A673 (cell line): ENCODE measurements around the gene GRIN2A. TPM values are rescaled to one million over a fixed set of nuclear protein-coding genes. Genes with fewer than 3 reads are reported as not detected.

ENCODE experiments used
- BruUV-seq: library from RNA; stranded (reverse); fragments of 400-500 nt; replicated peaks from 2 replicates; lab custom pipeline; 2021; lab: Mats Ljungman, UMichigan
- CTCF ChIA-PET: fragments of 300-600 bp; sonication (Branson Sonifier 250); formaldehyde crosslinking; loops from one replicate; lab custom pipeline; 2022; ENCODE audit warnings: antibody characterized with exemption; lab: Charles Lee
- POLR2A ChIA-PET: fragments of 300-600 bp; sonication (Branson Sonifier 250); formaldehyde crosslinking; loops from one replicate; lab custom pipeline; 2022; ENCODE audit warnings: antibody characterized with exemption; ENCODE audit not compliant: low non-redundant PET; lab: Charles Lee
- DNase-seq: peaks from one replicate; pipeline ENCODE4 v3.0.0-alpha.2; 2015; ENCODE audit warnings: low spot score
- H3K27ac ChIP-seq: fragments of 200-600 bp; sonication (generic); 2 replicates; pipeline ENCODE4 v1.5.1; 2016; ENCODE audit warnings: mixed run types, low read depth, mild to moderate bottlenecking, mixed read lengths, antibody characterized with exemption, low read length; ENCODE audit not compliant: poor library complexity, severe bottlenecking
- H3K27me3 ChIP-seq: fragments of 200-600 bp; sonication (generic); replicated peaks from 2 replicates; pipeline ENCODE4 v1.6.1; 2017; ENCODE audit warnings: mixed run types, low read depth, mild to moderate bottlenecking, mixed read lengths, antibody characterized with exemption, low read length; ENCODE audit not compliant: insufficient read depth, poor library complexity
- H3K36me3 ChIP-seq: fragments of 200-600 bp; sonication (generic); 2 replicates; pipeline ENCODE4 v1.6.1; 2016; ENCODE audit warnings: mixed run types, mild to moderate bottlenecking, mixed read lengths, antibody characterized with exemption, low read length; ENCODE audit not compliant: insufficient read depth, poor library complexity, severe bottlenecking
- H3K4me1 ChIP-seq: fragments of 200-600 bp; sonication (generic); 2 replicates; pipeline ENCODE4 v1.6.1; 2017; ENCODE audit warnings: mixed run types, mild to moderate bottlenecking, mixed read lengths, antibody characterized with exemption, low read length; ENCODE audit not compliant: insufficient read depth, poor library complexity, severe bottlenecking
- H3K4me3 ChIP-seq: fragments of 200-600 bp; sonication (generic); 2 replicates; pipeline ENCODE4 v1.5.1; 2016; ENCODE audit warnings: low read depth, mixed run types, mild to moderate bottlenecking, mixed read lengths, low read length; ENCODE audit not compliant: poor library complexity, severe bottlenecking
- H3K9me3 ChIP-seq: fragments of 200-600 bp; sonication (generic); 2 replicates; pipeline ENCODE4 v1.6.1; 2016; ENCODE audit warnings: mixed run types, low read depth, mild to moderate bottlenecking, mixed read lengths, antibody characterized with exemption, low read length; ENCODE audit not compliant: poor library complexity, severe bottlenecking
- CTCF ChIP-seq: fragments of 300-800, 200-600 bp; sonication (generic); conservative IDR thresholded peaks from 2 replicates; pipeline ENCODE4 v1.5.1; 2017; ENCODE audit warnings: low read depth, mild to moderate bottlenecking, antibody characterized with exemption, low read length, moderate library complexity, mixed read lengths
- EZH2 ChIP-seq: fragments of 200-600 bp; sonication (generic); IDR thresholded peaks from 2 replicates; pipeline ENCODE4 v1.6.1; 2017; ENCODE audit warnings: borderline replicate concordance, low read depth, mild to moderate bottlenecking, mixed read lengths, antibody characterized with exemption, low read length; ENCODE audit not compliant: poor library complexity, severe bottlenecking
- intact Hi-C: fragments of 100-400 bp; cut with micrococcal nuclease; formaldehyde crosslinking; loops from one replicate; pipeline ENCODE4 v1.10.0; 2022; ENCODE audit not compliant: unreplicated experiment
- total RNA-seq: library from RNA; stranded (reverse); gene quantifications from 2 replicates; pipeline ENCODE4 v1.2.3, GENCODE V29; 2021

GRIN2A gene
- total RNA-seq, 1 experiment from 2014 or later: 1.2 TPM

GRCh38 chr16:9805109-9805508 lies 377.1 kb downstream of the GRIN2A start:
- peaks cover 6% of the 10 kb centered on the region for H3K27me3 ChIP-seq
- H3K4me3 ChIP-seq: no peak overlapping the region
- H3K4me1 ChIP-seq: no peaks in the 10 kb centered on the region
- H3K27ac ChIP-seq: no peak overlapping the region
- intact Hi-C loops: no loop called here
- no peaks in the 10 kb centered on the region for H3K9me3 ChIP-seq
- H3K36me3 ChIP-seq: no peaks in the 10 kb centered on the region
- CTCF ChIA-PET: no interaction called here
- TF ChIP-seq EZH2 (no peak), CTCF (no peak)
- no peak for DNase-seq
- POLR2A ChIA-PET: no interaction called here
- BruUV-seq: no TSS peak

- H3K4me1 ChIP-seq: no peaks in the 10 kb centered on the region
- BruUV-seq: no TSS peak
- peaks cover 6% of the 10 kb centered on the region for H3K27me3 ChIP-seq
- ChIA-PET POLR2A (no interaction called here), CTCF (no interaction called here)
- intact Hi-C loops: no loop called here
- TF ChIP-seq EZH2 (no peak), CTCF (no peak)
- H3K4me3 ChIP-seq: no peak overlapping the region
- no peaks in the 10 kb centered on the region for H3K9me3 ChIP-seq
- no peaks in the 10 kb centered on the region for H3K36me3 ChIP-seq
- DNase-seq: no peak
- H3K27ac ChIP-seq: no peak overlapping the region
These were observed 380.1 kb downstream of the GRIN2A start for GRCh38 chr16:9802160-9802559.

- Histone ChIP-seq H3K4me1 (no peaks in the 10 kb centered on the region), H3K36me3 (no peaks in the 10 kb centered on the region), H3K27ac (no peak overlapping the region), H3K4me3 (no peak overlapping the region), H3K27me3 (peaks cover 6% of the 10 kb centered on the region), H3K9me3 (no peaks in the 10 kb centered on the region)
- no peak for DNase-seq
- BruUV-seq: no TSS peak
- TF ChIP-seq CTCF (no peak), EZH2 (no peak)
- ChIA-PET CTCF (no interaction called here), POLR2A (no interaction called here)
- intact Hi-C loops: loop anchor here (1.0 kb wide), 1 partner anchor 28 kb away; no protein-coding TSS in a partner anchor
These were observed 380.6 kb downstream of the GRIN2A start for GRCh38 chr16:9801651-9802050.
